Neural cell (in vitro differentiated cells): ENCODE measurements around the gene CDH4. TPM values are rescaled to one million over a fixed set of nuclear protein-coding genes. Genes with fewer than 3 reads are reported as not detected.

ENCODE experiments used
- H2AFZ ChIP-seq: fragments of 200-600, 300-800 bp; sonication (generic), shearing (Covaris generic); 2 replicates; pipeline ENCODE4 v1.6.0; 2014; ENCODE audit warnings: low read depth, mild to moderate bottlenecking, antibody characterized with exemption, low read length, moderate library complexity
- H3F3A ChIP-seq: fragments of 200-600 bp; shearing (Covaris generic); 2 replicates; pipeline ENCODE4 v1.6.1; 2016; ENCODE audit warnings: mild to moderate bottlenecking, moderate library complexity, mixed read lengths, antibody characterized with exemption, low read length; ENCODE audit not compliant: insufficient read depth, poor library complexity, severe bottlenecking
- H3K27ac ChIP-seq: fragments of 200-600, 300-800 bp; sonication (generic), shearing (Covaris generic); 2 replicates; pipeline ENCODE4 v1.5.1; 2014; ENCODE audit warnings: mild to moderate bottlenecking, low read length, moderate library complexity
- H3K27me3 ChIP-seq: fragments of 300-800, 200-600 bp; sonication (generic), shearing (Covaris generic); 2 replicates; pipeline ENCODE4 v1.6.0; 2014; ENCODE audit warnings: mild to moderate bottlenecking, low read depth, low read length, moderate library complexity; ENCODE audit not compliant: insufficient read depth
- H3K36me3 ChIP-seq: fragments of 300-800, 200-600 bp; sonication (generic), shearing (Covaris generic); 2 replicates; pipeline ENCODE4 v1.5.1; 2014; ENCODE audit warnings: mild to moderate bottlenecking, antibody characterized with exemption, low read length, moderate library complexity; ENCODE audit not compliant: insufficient read depth
- H3K4me2 ChIP-seq: fragments of 300-800, 200-600 bp; sonication (generic), shearing (Covaris generic); 2 replicates; pipeline ENCODE4 v1.6.0; 2014; ENCODE audit warnings: mild to moderate bottlenecking, low read length
- H3K4me3 ChIP-seq: fragments of 300-800, 200-600 bp; sonication (generic), shearing (Covaris generic); 2 replicates; pipeline ENCODE4 v1.5.1; 2014; ENCODE audit warnings: mild to moderate bottlenecking, low read length, moderate library complexity
- H3K79me2 ChIP-seq: fragments of 200-600 bp; shearing (Covaris generic); replicated peaks from 2 replicates; pipeline ENCODE4 v1.6.0; 2014; ENCODE audit warnings: mild to moderate bottlenecking, low read length, moderate library complexity; ENCODE audit not compliant: insufficient read depth
- H3K9ac ChIP-seq: fragments of 300-800, 200-600 bp; sonication (generic), shearing (Covaris generic); 2 replicates; pipeline ENCODE4 v1.6.1; 2016; ENCODE audit warnings: mild to moderate bottlenecking, low read length, mixed read lengths
- H3K9me2 ChIP-seq: fragments of 200-600 bp; shearing (Covaris generic); 2 replicates; pipeline ENCODE4 v1.6.1; 2016; ENCODE audit warnings: mild to moderate bottlenecking, low read length, mixed read lengths; ENCODE audit not compliant: insufficient read depth
- H3K9me3 ChIP-seq: fragments of 200-600, 300-800 bp; sonication (generic), shearing (Covaris generic); 2 replicates; pipeline ENCODE4 v1.6.1; 2016; ENCODE audit warnings: mild to moderate bottlenecking, mixed run types, low read length, moderate library complexity, mixed read lengths
- H4K20me1 ChIP-seq: fragments of 200-600 bp; shearing (Covaris generic); 2 replicates; pipeline ENCODE4 v1.6.1; 2016; ENCODE audit warnings: mild to moderate bottlenecking, mixed run types; ENCODE audit not compliant: insufficient read depth
- EP300 ChIP-seq: fragments of 450-650 bp; conservative IDR thresholded peaks from 2 replicates; pipeline ENCODE4 v1.6.1; 2014; ENCODE audit warnings: antibody characterized with exemption, mild to moderate bottlenecking, moderate library complexity; ENCODE audit not compliant: poor library complexity, severe bottlenecking
- EZH2 ChIP-seq: fragments of 200-600, 300-800 bp; shearing (Covaris generic), sonication (generic); IDR thresholded peaks from 2 replicates; pipeline ENCODE4 v1.6.1; 2014; ENCODE audit warnings: antibody characterized with exemption, low read length, borderline replicate concordance, mild to moderate bottlenecking; ENCODE audit not compliant: insufficient read depth, poor library complexity, severe bottlenecking
- MXI1 ChIP-seq: fragments of 450-650 bp; conservative IDR thresholded peaks from 2 replicates; pipeline ENCODE4 v1.6.1; 2014; ENCODE audit warnings: antibody characterized with exemption, mild to moderate bottlenecking; ENCODE audit not compliant: poor library complexity, severe bottlenecking
- POLR2AphosphoS5 ChIP-seq: IDR thresholded peaks from 2 replicates; pipeline ENCODE4 v1.6.1; 2012
- RAD21 ChIP-seq: fragments of 450-650 bp; conservative IDR thresholded peaks from 2 replicates; pipeline ENCODE4 v1.6.1; 2014; ENCODE audit warnings: antibody characterized with exemption, mild to moderate bottlenecking, moderate library complexity
- SMC3 ChIP-seq: fragments of 450-650 bp; conservative IDR thresholded peaks from 2 replicates; pipeline ENCODE4 v1.6.1; 2014; ENCODE audit warnings: antibody characterized with exemption, mild to moderate bottlenecking, moderate library complexity; ENCODE audit not compliant: poor library complexity
- TAF1 ChIP-seq: IDR thresholded peaks from 2 replicates; pipeline ENCODE4 v1.6.1; 2012; ENCODE audit warnings: low read depth
- polyA plus RNA-seq: library from polyadenylated mRNA; depleted of rRNA; stranded (reverse); fragments of >200 nt; gene quantifications from 2 replicates; pipeline ENCODE4 v1.2.3, GENCODE V29; 2014
- TF ChIP-seq, protein P1 (sequence below): fragments of 450-650 bp; IDR thresholded peaks from 2 replicates; pipeline ENCODE4 v1.5.1; 2014; ENCODE audit warnings: antibody characterized with exemption, mild to moderate bottlenecking, moderate library complexity; ENCODE audit not compliant: poor library complexity, severe bottlenecking
- TF ChIP-seq, protein P2 (sequence below): IDR thresholded peaks from 2 replicates; pipeline ENCODE4 v1.6.1; 2012; ENCODE audit warnings: borderline replicate concordance

The CDH4 gene
- polyA plus RNA-seq, 1 donor from 2014 or later = 24.6 TPM

GRCh38 chr20:61289166-61289565, 37.1 kb downstream of the CDH4 start:
- no peak overlapping the region for H2AFZ ChIP-seq
- H3K9me2 ChIP-seq = no peaks in the 10 kb centered on the region
- no peak overlapping the region for H3K4me2 ChIP-seq
- no peaks in the 10 kb centered on the region for H3F3A ChIP-seq
- no peaks in the 10 kb centered on the region for H4K20me1 ChIP-seq
- no peak overlapping the region for H3K9ac ChIP-seq
- H3K9me3 ChIP-seq = peaks cover 13% of the 10 kb centered on the region
- H3K27me3 ChIP-seq = no peaks in the 10 kb centered on the region
- no peaks in the 10 kb centered on the region for H3K79me2 ChIP-seq
- H3K36me3 ChIP-seq = no peaks in the 10 kb centered on the region
- TF ChIP-seq, protein P1, sequence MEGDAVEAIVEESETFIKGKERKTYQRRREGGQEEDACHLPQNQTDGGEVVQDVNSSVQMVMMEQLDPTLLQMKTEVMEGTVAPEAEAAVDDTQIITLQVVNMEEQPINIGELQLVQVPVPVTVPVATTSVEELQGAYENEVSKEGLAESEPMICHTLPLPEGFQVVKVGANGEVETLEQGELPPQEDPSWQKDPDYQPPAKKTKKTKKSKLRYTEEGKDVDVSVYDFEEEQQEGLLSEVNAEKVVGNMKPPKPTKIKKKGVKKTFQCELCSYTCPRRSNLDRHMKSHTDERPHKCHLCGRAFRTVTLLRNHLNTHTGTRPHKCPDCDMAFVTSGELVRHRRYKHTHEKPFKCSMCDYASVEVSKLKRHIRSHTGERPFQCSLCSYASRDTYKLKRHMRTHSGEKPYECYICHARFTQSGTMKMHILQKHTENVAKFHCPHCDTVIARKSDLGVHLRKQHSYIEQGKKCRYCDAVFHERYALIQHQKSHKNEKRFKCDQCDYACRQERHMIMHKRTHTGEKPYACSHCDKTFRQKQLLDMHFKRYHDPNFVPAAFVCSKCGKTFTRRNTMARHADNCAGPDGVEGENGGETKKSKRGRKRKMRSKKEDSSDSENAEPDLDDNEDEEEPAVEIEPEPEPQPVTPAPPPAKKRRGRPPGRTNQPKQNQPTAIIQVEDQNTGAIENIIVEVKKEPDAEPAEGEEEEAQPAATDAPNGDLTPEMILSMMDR = no peak
- TF ChIP-seq POLR2AphosphoS5 (no peak), TAF1 (no peak), SMC3 (no peak), MXI1 (no peak), EP300 (no peak), EZH2 (no peak), RAD21 (no peak)
- TF ChIP-seq, protein P2, sequence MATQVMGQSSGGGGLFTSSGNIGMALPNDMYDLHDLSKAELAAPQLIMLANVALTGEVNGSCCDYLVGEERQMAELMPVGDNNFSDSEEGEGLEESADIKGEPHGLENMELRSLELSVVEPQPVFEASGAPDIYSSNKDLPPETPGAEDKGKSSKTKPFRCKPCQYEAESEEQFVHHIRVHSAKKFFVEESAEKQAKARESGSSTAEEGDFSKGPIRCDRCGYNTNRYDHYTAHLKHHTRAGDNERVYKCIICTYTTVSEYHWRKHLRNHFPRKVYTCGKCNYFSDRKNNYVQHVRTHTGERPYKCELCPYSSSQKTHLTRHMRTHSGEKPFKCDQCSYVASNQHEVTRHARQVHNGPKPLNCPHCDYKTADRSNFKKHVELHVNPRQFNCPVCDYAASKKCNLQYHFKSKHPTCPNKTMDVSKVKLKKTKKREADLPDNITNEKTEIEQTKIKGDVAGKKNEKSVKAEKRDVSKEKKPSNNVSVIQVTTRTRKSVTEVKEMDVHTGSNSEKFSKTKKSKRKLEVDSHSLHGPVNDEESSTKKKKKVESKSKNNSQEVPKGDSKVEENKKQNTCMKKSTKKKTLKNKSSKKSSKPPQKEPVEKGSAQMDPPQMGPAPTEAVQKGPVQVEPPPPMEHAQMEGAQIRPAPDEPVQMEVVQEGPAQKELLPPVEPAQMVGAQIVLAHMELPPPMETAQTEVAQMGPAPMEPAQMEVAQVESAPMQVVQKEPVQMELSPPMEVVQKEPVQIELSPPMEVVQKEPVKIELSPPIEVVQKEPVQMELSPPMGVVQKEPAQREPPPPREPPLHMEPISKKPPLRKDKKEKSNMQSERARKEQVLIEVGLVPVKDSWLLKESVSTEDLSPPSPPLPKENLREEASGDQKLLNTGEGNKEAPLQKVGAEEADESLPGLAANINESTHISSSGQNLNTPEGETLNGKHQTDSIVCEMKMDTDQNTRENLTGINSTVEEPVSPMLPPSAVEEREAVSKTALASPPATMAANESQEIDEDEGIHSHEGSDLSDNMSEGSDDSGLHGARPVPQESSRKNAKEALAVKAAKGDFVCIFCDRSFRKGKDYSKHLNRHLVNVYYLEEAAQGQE = no peak
- no peak overlapping the region for H3K27ac ChIP-seq
- no peak overlapping the region for H3K4me3 ChIP-seq

- Histone ChIP-seq H3K4me3 (no peak overlapping the region), H3K9me3 (peaks cover 13% of the 10 kb centered on the region), H3F3A (no peaks in the 10 kb centered on the region), H3K27me3 (no peaks in the 10 kb centered on the region), H3K36me3 (no peaks in the 10 kb centered on the region), H3K4me2 (no peak overlapping the region), H3K79me2 (no peaks in the 10 kb centered on the region), H2AFZ (no peak overlapping the region), H4K20me1 (no peaks in the 10 kb centered on the region), H3K27ac (no peak overlapping the region), H3K9ac (no peak overlapping the region), H3K9me2 (no peaks in the 10 kb centered on the region)
- TF ChIP-seq TAF1 (no peak), EZH2 (no peak), POLR2AphosphoS5 (no peak), SMC3 (no peak), EP300 (no peak), MXI1 (no peak), RAD21 (no peak)
- TF ChIP-seq, protein P2 = no peak
- TF ChIP-seq, protein P1 = no peak
Measured at GRCh38 chr20:61290721-61291120, 38.7 kb downstream of the CDH4 start.
